COLO668 (cell line): ENCODE measurements around the gene PAK6.
A peak's percentile ranks its signal among the peaks of the same experiment; 100 is the strongest.

Experiments used
- DNase-seq: peaks from one replicate; lab custom pipeline; 2025; ENCODE audit not compliant: unreplicated experiment; lab: John Stamatoyannopoulos, UW

Gene PAK6

DNA sequence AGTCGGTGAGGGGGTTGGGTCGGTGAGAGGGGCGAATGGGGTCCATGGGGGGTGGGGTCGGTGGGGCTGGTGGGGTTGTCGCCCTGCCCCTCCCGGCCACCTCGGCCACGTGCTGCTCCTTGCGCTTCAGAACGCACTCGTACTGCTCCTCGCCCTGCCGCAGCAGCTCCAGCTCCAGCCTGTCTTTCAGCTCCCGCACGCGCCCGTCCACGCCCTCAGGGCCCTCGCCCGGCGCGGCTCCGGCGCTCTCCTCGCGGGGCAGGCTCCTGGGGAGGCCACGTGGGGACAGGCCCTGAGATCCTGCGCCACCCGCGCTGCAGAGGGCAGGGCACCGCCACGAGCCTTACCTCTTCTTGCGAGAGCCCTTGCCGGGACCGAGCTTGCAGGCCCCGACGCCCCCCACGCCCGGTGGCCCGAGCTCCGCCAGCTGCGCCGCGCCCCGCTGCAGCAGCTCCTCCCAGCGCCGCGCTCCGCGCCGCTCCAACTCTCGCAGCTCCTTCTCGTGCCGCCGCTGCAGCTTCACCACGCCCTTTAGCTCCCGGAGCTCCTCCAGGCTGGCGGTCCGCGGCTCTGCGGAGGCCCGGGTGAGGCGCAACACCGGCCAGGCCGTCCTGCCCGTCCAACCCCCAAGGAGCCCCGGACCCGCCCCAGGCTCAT lies 52.2 kb downstream of the PAK6 start:
- peak; percentile 74 for DNase-seq

DNA sequence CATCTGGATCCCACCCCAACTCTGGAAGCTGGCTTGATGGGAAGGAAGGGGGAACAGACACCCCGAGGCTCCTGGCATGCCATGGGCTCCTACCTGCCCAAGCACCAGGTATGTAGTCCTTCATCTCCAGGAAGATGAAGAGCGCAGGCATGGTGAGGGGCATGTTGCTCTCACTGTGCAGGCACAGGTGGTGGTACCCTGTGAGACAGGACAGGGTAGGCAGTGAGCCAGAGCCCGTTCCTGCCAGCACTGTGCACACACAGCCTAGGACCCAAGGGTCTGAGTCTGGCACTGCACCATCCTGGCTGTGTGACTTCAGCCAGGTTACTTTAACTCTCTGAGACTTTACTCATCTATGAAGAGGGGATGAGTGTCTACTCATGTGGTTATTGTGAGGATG lies 53.4 kb downstream of the PAK6 start:
- no peak for DNase-seq

GRCh38 chr15:40293006-40293405 lies 54.1 kb downstream of the PAK6 start:
- no peak for DNase-seq

- DNase-seq = no peak
Measured at GRCh38 chr15:40293905-40294895, 55.3 kb downstream of the PAK6 start.

- no peak for DNase-seq
Measured at GRCh38 chr15:40295297-40295696, 56.4 kb downstream of the PAK6 start.

DNA sequence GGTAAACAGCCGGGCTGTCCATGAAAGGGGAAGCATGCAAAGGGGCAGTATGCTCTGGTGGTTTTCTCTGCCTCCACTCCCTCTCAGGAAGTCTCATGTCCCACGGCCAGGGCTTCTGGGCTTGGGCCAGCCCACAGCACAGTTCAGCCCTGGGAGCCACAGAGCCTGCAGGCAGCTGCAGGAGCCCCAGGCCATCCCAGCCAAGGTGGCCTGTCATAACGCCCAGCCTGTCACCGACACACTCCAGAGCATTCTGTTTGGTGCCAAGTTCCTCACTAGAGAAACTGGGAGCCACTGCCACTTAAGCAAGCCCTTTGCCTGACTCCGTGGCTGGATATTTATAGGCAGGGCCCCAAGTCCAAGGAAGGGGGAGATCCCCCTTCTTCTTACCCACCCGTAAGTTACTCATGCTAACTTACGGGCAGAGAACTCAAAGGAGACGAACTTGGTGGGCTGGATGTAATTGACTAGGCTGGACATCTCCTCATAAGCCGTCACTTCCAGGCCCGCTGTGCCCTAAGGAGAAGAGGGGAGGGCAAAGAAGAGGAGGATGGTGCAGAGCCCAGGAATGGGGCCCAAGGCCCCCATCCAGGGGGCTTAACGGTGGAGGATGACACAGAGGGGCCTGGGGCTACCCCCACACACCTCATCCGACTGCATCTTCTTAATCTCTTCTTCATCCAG lies 57.2 kb downstream of the PAK6 start:
- no peak for DNase-seq

DNA sequence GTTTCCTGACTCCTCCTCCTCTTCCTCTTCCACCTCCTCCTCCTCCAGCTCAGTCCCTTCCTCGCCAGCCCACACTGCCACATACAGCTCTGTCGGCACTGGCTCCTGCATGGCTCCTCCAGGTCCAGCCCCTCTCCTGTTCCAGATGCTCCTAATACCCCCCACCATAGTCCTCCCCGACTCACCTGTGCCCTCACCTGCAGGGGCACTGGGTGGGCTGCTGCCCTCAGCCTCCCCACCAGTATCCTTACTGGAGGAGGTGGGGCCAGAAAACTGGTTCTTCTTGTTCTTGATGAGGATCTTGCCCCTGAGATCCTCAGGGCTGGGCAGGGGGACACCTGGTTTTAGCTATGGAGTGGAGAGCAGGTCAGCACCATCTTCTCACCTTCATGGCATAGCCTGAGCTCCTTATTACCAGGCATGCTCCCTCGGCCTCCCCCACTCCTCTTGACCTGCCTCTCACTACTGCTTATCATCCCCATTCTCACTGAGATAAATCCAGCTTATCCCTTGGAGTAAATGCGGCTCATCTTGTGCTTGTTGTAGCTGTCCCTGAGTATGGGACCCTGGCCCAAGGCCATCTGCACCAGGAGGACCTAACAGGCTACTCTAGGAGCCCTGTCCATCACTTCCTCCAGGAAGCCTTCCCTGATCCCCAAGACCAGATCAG lies 57.8 kb downstream of the PAK6 start:
- no peak for DNase-seq

DNA sequence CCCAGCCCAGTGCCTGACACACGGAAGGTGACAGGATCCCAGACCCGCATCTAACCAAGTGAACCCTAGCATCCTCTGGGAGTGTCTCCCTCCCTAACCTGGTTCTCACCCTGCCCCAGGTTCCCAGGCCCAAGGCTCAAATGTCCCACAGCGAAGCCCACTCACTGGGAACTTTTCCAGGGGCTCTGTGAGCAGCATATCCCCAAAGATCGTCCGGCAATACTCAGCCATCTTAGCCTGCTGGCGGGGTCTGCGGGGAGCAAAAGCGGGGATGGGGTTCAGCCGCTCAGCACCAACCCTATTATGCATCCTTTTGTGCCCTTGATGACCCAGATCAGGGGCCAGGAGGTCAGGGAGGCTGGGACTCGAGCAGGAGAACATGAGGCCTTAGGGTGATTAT lies 58.5 kb downstream of the PAK6 start:
- no peak for DNase-seq

- DNase-seq = no peak
Measured at GRCh38 chr15:40298216-40298935, 59.5 kb downstream of the PAK6 start.

- DNase-seq = no peak
Measured at GRCh38 chr15:40300367-40300766, 61.5 kb downstream of the PAK6 start.

DNA sequence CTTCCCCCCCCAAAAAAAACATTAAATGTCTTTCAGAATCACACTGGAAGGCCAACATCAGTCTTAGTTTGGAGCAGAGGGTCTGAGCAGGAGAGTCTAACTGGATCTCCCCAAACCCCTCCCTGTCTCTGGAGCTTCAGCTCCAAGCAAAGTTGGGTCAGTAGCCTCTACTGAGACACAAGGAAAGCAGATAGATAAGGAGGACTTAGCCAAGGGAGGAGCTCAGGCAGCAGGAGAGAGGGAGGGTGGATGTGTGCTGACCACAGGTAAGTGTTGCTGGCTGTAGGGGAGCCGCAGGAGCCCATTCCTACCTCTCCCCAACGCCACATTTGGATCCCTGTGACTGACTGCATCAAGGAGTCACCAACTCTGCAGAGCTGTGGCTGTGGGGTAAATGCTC lies 61.9 kb downstream of the PAK6 start:
- no peak for DNase-seq

GRCh38 chr15:40301467-40302179 lies 62.8 kb downstream of the PAK6 start:
- no peak for DNase-seq

DNA sequence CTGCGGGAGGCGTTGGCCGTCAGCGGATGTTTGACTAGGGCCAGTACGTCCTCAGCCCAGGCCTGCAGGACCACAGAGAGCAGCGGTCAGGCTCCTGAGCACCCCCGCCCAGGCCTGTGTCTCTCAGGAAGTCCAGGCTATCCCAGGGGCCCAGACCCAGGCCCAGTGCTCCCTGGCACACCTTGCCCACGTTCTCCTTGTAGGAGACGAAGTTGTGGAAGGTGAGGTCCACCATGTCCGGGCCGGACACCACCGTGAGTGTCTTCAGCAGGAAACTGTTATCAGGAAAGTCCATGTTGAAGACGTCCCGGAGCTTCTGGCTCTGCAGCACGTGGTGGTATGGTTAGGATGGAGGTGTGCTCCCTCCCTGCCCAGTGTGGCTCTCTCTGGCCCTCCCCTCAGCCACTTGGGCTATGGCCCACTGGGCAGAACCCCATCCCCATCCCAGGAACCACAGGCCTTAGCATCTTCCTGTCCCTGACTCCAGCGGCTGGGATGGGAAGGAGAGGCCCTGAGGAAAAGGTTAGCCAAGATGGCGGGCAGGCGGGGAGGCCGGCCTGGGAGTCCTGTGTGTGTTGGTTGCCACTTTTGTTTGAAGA lies 63.5 kb downstream of the PAK6 start:
- DNase-seq = no peak

DNA sequence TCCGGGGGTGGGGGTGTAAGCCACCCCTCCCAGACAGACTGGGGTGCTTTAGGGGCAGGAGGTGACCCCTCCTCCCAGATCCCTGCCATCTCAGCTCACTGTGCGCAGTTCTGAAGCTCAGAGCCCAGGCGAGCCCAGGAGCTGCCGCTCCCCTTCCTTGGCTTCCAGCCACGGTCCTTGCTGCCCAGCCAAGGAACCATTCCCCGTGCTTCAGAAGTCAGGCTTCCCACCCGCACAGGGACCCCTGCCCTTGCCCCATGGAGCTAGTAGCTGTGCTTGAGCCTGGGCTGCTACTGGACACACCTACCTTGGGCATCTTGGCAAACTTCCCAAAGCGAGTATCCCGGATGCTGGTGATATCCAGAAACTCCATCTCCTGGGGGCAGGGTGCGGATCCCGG lies 64.1 kb downstream of the PAK6 start:
- no peak for DNase-seq

GRCh38 chr15:40303576-40303975 lies 64.7 kb downstream of the PAK6 start:
- DNase-seq = no peak

DNA sequence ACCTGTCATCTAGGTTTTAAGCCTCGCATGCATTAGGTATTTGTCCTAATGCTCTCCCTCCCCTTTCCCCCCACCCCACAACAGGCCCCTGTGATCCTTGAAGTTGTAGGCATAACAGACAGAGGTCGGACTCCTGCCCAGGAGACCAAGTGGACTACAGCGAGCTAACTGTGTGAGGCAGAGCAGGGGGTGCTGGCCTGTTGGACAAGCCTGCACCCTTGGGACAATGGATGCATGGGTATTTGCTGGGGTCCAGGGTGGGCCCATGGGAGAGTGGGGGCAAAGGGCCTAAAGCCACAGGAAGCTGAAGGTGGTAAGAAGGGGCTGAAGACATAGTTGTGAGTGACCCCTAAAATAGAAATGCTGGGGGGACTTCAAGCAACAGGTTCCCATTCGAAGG lies 66.4 kb downstream of the PAK6 start:
- no peak for DNase-seq

- DNase-seq = no peak
Measured at GRCh38 chr15:40306371-40306770, 67.5 kb downstream of the PAK6 start.

- no peak for DNase-seq
Measured at GRCh38 chr15:40306908-40307307, 68.0 kb downstream of the PAK6 start.

DNA sequence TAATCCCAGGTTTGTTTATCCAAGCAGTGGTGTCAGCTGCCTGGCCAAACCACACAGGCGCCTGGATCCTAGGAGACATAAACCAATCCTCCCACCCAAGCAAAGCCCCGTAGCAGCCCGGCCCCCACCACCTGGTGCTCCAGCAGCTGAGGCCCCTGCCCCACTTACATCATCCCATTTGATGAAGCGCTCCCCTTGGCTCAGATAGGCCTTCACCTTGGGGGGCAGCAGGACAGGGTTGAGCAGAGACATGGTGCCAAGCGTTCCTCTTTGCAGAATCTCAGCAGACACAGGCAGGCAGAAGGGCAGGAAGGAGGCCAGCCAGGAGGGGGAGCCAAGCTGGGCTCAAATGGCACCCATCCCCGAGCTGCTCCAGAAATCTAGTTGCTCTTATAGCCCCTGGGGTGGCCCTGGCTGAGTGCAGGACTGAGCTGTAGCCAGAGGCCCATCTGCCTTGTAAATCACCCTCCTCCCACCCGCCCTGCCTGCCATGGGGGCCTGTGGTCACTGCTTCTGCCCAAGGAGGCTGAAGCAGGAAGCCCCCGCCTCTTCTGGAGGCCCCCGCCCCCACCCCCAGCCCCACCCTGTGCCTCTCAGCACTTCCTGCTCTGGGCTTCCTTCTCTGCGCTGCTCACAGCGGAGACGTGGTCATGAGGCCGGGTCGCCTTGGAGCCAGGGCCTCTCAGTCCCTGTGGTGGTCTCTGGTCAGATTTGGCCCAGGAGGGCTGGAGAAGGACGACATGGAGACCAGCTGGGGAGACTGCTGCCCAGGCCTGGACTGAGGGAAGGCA lies 68.8 kb downstream of the PAK6 start, which contains the start of gene PLCB2:
Gene PLCB2 (minus strand): TSS at position 515 of the 791 bp plus-strand sequence. CDS start 263 bp downstream, at position 252.
- DNase-seq = peak; percentile 44
